ENCODE results near the gene IFT27. TPM values are rescaled to one million over a fixed set of nuclear protein-coding genes. Genes with fewer than 3 reads are reported as not detected.

The IFT27 gene
- total RNA-seq, 1 experiment from 2014 or later: 74.2 TPM

DNA sequence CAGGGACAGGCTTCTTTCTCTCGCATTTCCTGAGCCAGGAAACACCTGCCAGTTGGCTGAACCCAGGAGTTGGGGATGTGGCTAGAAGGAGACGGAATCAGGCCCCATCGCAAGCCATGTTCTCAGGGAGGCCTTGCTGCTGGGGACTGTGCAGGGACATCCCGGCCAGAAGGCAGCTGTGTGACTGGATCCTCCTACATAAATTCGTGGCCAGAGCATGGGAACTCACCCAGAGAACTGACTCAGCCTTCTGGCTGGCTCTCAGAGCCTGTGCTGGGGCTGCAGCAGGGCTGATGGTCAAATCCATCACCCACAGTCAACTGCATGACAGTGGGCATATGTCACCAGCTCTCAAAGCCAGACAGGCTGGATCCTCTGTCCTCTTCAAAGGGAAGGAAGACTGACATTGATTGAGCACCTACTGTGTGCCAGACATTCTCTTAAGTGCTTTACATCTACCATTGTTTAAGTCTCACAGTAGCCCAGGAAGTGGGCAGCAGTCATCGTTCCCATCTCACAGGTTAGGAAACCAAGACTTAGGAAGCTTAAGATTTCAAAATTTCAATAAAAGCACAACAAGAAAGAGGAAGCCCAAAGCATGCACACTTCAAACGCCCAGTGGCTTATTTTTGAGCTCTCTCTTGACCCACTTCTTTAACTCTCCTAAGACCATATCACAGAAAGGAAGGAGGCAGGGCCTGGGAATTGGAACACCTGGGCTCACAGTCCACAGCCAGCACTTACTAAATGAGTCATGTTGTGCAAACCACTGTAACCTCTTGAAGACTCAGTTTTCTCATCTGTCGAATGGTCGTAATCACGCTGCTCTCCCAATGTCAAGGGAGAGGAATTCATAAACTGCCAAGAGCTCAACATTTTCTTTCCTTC is 41.5 kb downstream of the IFT27 start:
- intact Hi-C loops (cut with micrococcal nuclease; ENCODE audit: unreplicated experiment): no loop called here
- ChIA-PET POLR2A (ENCODE audit: unreplicated experiment) (interaction anchor here (0.7 kb wide), 1 partner anchor 56 kb away, joined by 4 read pairs; no protein-coding TSS in a partner anchor), CTCF (interaction anchor here (0.6 kb wide), 1 partner anchor 721 kb away, joined by 3 read pairs; no protein-coding TSS in a partner anchor)
- Histone ChIP-seq H3F3A (ENCODE audit: insufficient read depth, low read depth) (no peaks in the 10 kb centered on the region), H3K79me2 (ENCODE audit: low read depth) (no peaks in the 10 kb centered on the region), H3K9me3 (ENCODE audit: insufficient read depth, low read depth) (no peaks in the 10 kb centered on the region), H3K4me1 (replicated peaks; ENCODE audit: insufficient read depth) (no peaks in the 10 kb centered on the region), H3K4me3 (no peak overlapping the region), H3K27ac (no peak overlapping the region), H2AFZ (no peak overlapping the region), H3K4me2 (no peak overlapping the region), H3K36me3 (ENCODE audit: low read depth) (no peaks in the 10 kb centered on the region), H4K20me1 (ENCODE audit: insufficient read depth) (no peaks in the 10 kb centered on the region), H3K9me2 (ENCODE audit: insufficient read depth) (no peaks in the 10 kb centered on the region), H3K27me3 (ENCODE audit: insufficient read depth, low read depth) (peaks cover 96% of the 10 kb centered on the region)
- DNase-seq: no peak
- TF ChIP-seq, protein P1, sequence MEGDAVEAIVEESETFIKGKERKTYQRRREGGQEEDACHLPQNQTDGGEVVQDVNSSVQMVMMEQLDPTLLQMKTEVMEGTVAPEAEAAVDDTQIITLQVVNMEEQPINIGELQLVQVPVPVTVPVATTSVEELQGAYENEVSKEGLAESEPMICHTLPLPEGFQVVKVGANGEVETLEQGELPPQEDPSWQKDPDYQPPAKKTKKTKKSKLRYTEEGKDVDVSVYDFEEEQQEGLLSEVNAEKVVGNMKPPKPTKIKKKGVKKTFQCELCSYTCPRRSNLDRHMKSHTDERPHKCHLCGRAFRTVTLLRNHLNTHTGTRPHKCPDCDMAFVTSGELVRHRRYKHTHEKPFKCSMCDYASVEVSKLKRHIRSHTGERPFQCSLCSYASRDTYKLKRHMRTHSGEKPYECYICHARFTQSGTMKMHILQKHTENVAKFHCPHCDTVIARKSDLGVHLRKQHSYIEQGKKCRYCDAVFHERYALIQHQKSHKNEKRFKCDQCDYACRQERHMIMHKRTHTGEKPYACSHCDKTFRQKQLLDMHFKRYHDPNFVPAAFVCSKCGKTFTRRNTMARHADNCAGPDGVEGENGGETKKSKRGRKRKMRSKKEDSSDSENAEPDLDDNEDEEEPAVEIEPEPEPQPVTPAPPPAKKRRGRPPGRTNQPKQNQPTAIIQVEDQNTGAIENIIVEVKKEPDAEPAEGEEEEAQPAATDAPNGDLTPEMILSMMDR (conservative IDR thresholded peaks at IDR 0.05): no peak
- TF ChIP-seq EZH2 (IDR thresholded peaks at IDR 0.05; ENCODE audit: low read depth): no peak
- BruUV-seq (replicated peaks): no TSS peak

DNA sequence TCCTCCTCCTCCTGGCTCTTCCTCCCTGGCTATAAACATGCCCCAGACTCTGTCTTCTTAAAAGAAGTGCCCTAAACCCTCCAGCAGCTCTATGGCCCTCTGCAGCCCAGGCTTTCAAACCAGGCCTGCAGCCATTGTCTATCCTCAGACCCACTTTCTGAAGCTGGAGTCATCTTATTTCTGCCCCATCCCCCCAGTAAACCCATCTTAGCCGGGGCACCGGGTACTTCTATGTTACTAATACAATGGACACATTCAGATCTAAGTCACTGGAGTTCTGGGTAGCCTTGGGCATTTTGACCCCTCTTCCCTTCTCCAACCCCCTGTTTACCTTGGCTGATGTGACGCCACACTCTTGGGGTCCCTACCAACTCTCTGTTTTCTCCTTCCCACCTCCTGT is 42.6 kb downstream of the IFT27 start:
- DNase-seq: no peak
- Histone ChIP-seq H3K4me3 (no peak overlapping the region), H3K9me2 (ENCODE audit: insufficient read depth) (no peaks in the 10 kb centered on the region), H3F3A (ENCODE audit: insufficient read depth, low read depth) (no peaks in the 10 kb centered on the region; the same call in 1 of the 2 replicates), H3K4me2 (no peak overlapping the region), H4K20me1 (ENCODE audit: insufficient read depth) (no peaks in the 10 kb centered on the region), H2AFZ (no peak overlapping the region), H3K9me3 (ENCODE audit: insufficient read depth, low read depth) (no peaks in the 10 kb centered on the region), H3K27me3 (ENCODE audit: insufficient read depth, low read depth) (peaks cover 96% of the 10 kb centered on the region), H3K27ac (no peak overlapping the region), H3K4me1 (replicated peaks; ENCODE audit: insufficient read depth) (no peaks in the 10 kb centered on the region), H3K79me2 (ENCODE audit: low read depth) (no peaks in the 10 kb centered on the region), H3K36me3 (ENCODE audit: low read depth) (no peaks in the 10 kb centered on the region)
- TF ChIP-seq, protein P1 (conservative IDR thresholded peaks at IDR 0.05): no peak
- no peak for TF ChIP-seq EZH2 (IDR thresholded peaks at IDR 0.05; ENCODE audit: low read depth)
- intact Hi-C loops (cut with micrococcal nuclease; ENCODE audit: unreplicated experiment): no loop called here
- CTCF ChIA-PET: no interaction called here
- POLR2A ChIA-PET (ENCODE audit: unreplicated experiment): no interaction called here
- no TSS peak for BruUV-seq (replicated peaks)

DNA sequence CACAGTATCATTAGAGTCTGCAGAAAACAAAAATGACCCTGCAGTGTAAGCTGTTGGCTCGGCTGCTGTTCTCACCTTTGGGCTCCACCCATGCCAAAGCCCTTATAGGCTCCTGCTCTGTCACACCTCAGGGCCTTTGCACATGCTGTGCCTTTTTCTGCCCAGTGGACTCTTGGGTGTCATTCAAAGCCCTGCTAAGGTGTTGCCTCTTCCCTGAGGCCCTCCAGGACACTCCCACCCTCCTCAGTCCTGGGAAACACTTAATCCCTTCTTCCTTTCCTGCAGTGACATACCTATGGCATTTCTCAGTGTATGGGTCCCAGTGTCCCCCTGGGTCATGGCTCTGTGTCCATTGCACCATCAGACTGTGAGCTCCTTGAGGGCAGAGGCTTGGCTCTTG is 43.3 kb downstream of the IFT27 start:
- intact Hi-C loops (cut with micrococcal nuclease; ENCODE audit: unreplicated experiment): no loop called here
- ChIA-PET CTCF (no interaction called here), POLR2A (ENCODE audit: unreplicated experiment) (no interaction called here)
- Histone ChIP-seq H3K27ac (no peak overlapping the region), H3K36me3 (ENCODE audit: low read depth) (no peaks in the 10 kb centered on the region), H3K4me3 (no peak overlapping the region), H3F3A (ENCODE audit: insufficient read depth, low read depth) (peaks cover 5% of the 10 kb centered on the region; the same call in 1 of the 2 replicates), H3K4me2 (no peak overlapping the region), H3K9me3 (ENCODE audit: insufficient read depth, low read depth) (no peaks in the 10 kb centered on the region), H3K79me2 (ENCODE audit: low read depth) (no peaks in the 10 kb centered on the region), H3K27me3 (ENCODE audit: insufficient read depth, low read depth) (peaks cover 96% of the 10 kb centered on the region), H2AFZ (no peak overlapping the region), H3K4me1 (replicated peaks; ENCODE audit: insufficient read depth) (no peaks in the 10 kb centered on the region), H4K20me1 (ENCODE audit: insufficient read depth) (no peaks in the 10 kb centered on the region), H3K9me2 (ENCODE audit: insufficient read depth) (no peaks in the 10 kb centered on the region)
- TF ChIP-seq, protein P1 (conservative IDR thresholded peaks at IDR 0.05): no peak
- no peak for TF ChIP-seq EZH2 (IDR thresholded peaks at IDR 0.05; ENCODE audit: low read depth)
- BruUV-seq (replicated peaks): no TSS peak
- DNase-seq: no peak
